ENCODE measurements around the gene CFTR.
A peak's percentile ranks its signal among the peaks of the same experiment; 100 is the strongest.
"Not testable (repeated sequence)": the region's sequence is repeated elsewhere in the genome, so short reads cannot be mapped to it uniquely, and the experiment has no call there.

Gene CFTR

GRCh38 chr7:117480055-117480362 is 184 bp downstream of the CFTR start:
- H3K9ac ChIP-seq (ENCODE audit: low read depth, low read length) = peak overlapping the region; percentile 81
- H3K9me3 ChIP-seq (ENCODE audit: control insufficient read depth, insufficient read depth, low read length) = no peaks in the 10 kb centered on the region; the same call in 1 of the 2 replicates
- H3K36me3 ChIP-seq (ENCODE audit: insufficient read depth, low read length) = no peaks in the 10 kb centered on the region

GRCh38 chr7:117480978-117481377 is 1.2 kb downstream of the CFTR start:
- Histone ChIP-seq H3K36me3 (ENCODE audit: insufficient read depth, low read length) (no peaks in the 10 kb centered on the region), H3K9ac (ENCODE audit: low read depth, low read length) (no peak overlapping the region), H3K4me1 (ENCODE audit: insufficient read depth, low read length) (peaks cover 14% of the 10 kb centered on the region), H3K9me3 (ENCODE audit: control insufficient read depth, insufficient read depth, low read length) (no peaks in the 10 kb centered on the region; the same call in 1 of the 2 replicates)

More at GRCh38 chr7:117480055-117480362, 184 bp downstream of the CFTR start:
- 0 out of 2 replicates have a peak, but pooled peaks cover 5% of the 10 kb centered on the region for H3K4me1 ChIP-seq (ENCODE audit: insufficient read depth, low read length)

- H3K4me1 ChIP-seq (ENCODE audit: insufficient read depth, low read length) = peaks cover 15% of the 10 kb centered on the region
- H3K9me3 ChIP-seq (ENCODE audit: control insufficient read depth, insufficient read depth, low read length) = no peaks in the 10 kb centered on the region
- no peaks in the 10 kb centered on the region for H3K36me3 ChIP-seq (ENCODE audit: insufficient read depth, low read length)
- H3K9ac ChIP-seq (ENCODE audit: low read depth, low read length) = no peak overlapping the region
Observed at GRCh38 chr7:117485118-117485620, 5.3 kb downstream of the CFTR start.

GRCh38 chr7:117489016-117489415 is 9.2 kb downstream of the CFTR start:
- Histone ChIP-seq H3K9me3 (ENCODE audit: control insufficient read depth, insufficient read depth, low read length) (no peaks in the 10 kb centered on the region), H3K36me3 (ENCODE audit: insufficient read depth, low read length) (no peaks in the 10 kb centered on the region), H3K4me1 (ENCODE audit: insufficient read depth, low read length) (peaks cover 15% of the 10 kb centered on the region), H3K9ac (ENCODE audit: low read depth, low read length) (no peak overlapping the region)

GRCh38 chr7:117489430-117489829 is 9.6 kb downstream of the CFTR start:
- no peaks in the 10 kb centered on the region for H3K9me3 ChIP-seq (ENCODE audit: control insufficient read depth, insufficient read depth, low read length)
- no peak overlapping the region for H3K9ac ChIP-seq (ENCODE audit: low read depth, low read length)
- no peaks in the 10 kb centered on the region for H3K36me3 ChIP-seq (ENCODE audit: insufficient read depth, low read length)
- H3K4me1 ChIP-seq (ENCODE audit: insufficient read depth, low read length) = peaks cover 15% of the 10 kb centered on the region

- Histone ChIP-seq H3K36me3 (ENCODE audit: insufficient read depth, low read length) (no peaks in the 10 kb centered on the region), H3K9me3 (ENCODE audit: control insufficient read depth, insufficient read depth, low read length) (no peaks in the 10 kb centered on the region), H3K4me1 (ENCODE audit: insufficient read depth, low read length) (peaks cover 15% of the 10 kb centered on the region), H3K9ac (ENCODE audit: low read depth, low read length) (no peak overlapping the region)
Observed at GRCh38 chr7:117489911-117490310, 10.1 kb downstream of the CFTR start.

GRCh38 chr7:117492649-117493048 is 12.8 kb downstream of the CFTR start:
- Histone ChIP-seq H3K9ac (ENCODE audit: low read depth, low read length) (no peak overlapping the region), H3K9me3 (ENCODE audit: control insufficient read depth, insufficient read depth, low read length) (no peaks in the 10 kb centered on the region), H3K36me3 (ENCODE audit: insufficient read depth, low read length) (no peaks in the 10 kb centered on the region), H3K4me1 (ENCODE audit: insufficient read depth, low read length) (no peaks in the 10 kb centered on the region)

GRCh38 chr7:117493460-117493859 is 13.6 kb downstream of the CFTR start:
- H3K9me3 ChIP-seq (ENCODE audit: control insufficient read depth, insufficient read depth, low read length) = no peaks in the 10 kb centered on the region

GRCh38 chr7:117495308-117495707 is 15.5 kb downstream of the CFTR start:
- Histone ChIP-seq H3K9me3 (ENCODE audit: control insufficient read depth, insufficient read depth, low read length) (no peaks in the 10 kb centered on the region), H3K9ac (ENCODE audit: low read depth, low read length) (no peak overlapping the region), H3K36me3 (ENCODE audit: insufficient read depth, low read length) (no peaks in the 10 kb centered on the region), H3K4me1 (ENCODE audit: insufficient read depth, low read length) (no peaks in the 10 kb centered on the region)

More at GRCh38 chr7:117493460-117493859, 13.6 kb downstream of the CFTR start:
- Histone ChIP-seq H3K36me3 (ENCODE audit: insufficient read depth, low read length) (no peaks in the 10 kb centered on the region), H3K4me1 (ENCODE audit: insufficient read depth, low read length) (no peaks in the 10 kb centered on the region), H3K9ac (ENCODE audit: low read depth, low read length) (no peak overlapping the region)

GRCh38 chr7:117502331-117502730 is 22.5 kb downstream of the CFTR start:
- Histone ChIP-seq H3K36me3 (ENCODE audit: insufficient read depth, low read length) (no peaks in the 10 kb centered on the region), H3K9me3 (ENCODE audit: control insufficient read depth, insufficient read depth, low read length) (no peaks in the 10 kb centered on the region), H3K9ac (ENCODE audit: low read depth, low read length) (no peak overlapping the region), H3K4me1 (ENCODE audit: insufficient read depth, low read length) (no peaks in the 10 kb centered on the region)

GRCh38 chr7:117505238-117505637 is 25.4 kb downstream of the CFTR start:
- Histone ChIP-seq H3K4me1 (ENCODE audit: insufficient read depth, low read length) (no peaks in the 10 kb centered on the region), H3K9me3 (ENCODE audit: control insufficient read depth, insufficient read depth, low read length) (no peaks in the 10 kb centered on the region), H3K9ac (ENCODE audit: low read depth, low read length) (no peak overlapping the region), H3K36me3 (ENCODE audit: insufficient read depth, low read length) (no peaks in the 10 kb centered on the region)

GRCh38 chr7:117508676-117509075 is 28.9 kb downstream of the CFTR start:
- no peak overlapping the region for H3K9ac ChIP-seq (ENCODE audit: low read depth, low read length)
- H3K4me1 ChIP-seq (ENCODE audit: insufficient read depth, low read length) = no peaks in the 10 kb centered on the region
- H3K9me3 ChIP-seq (ENCODE audit: control insufficient read depth, insufficient read depth, low read length) = no peaks in the 10 kb centered on the region
- no peaks in the 10 kb centered on the region for H3K36me3 ChIP-seq (ENCODE audit: insufficient read depth, low read length)

GRCh38 chr7:117517194-117517593 is 37.4 kb downstream of the CFTR start:
- not testable (repeated sequence) for H3K36me3 ChIP-seq (ENCODE audit: insufficient read depth, low read length); H3K9me3 ChIP-seq (ENCODE audit: control insufficient read depth, insufficient read depth, low read length); H3K4me1 ChIP-seq (ENCODE audit: insufficient read depth, low read length); H3K9ac ChIP-seq (ENCODE audit: low read depth, low read length)

GRCh38 chr7:117530390-117530789 is 50.6 kb downstream of the CFTR start:
- H3K36me3 ChIP-seq (ENCODE audit: insufficient read depth, low read length) = no peaks in the 10 kb centered on the region
- no peak overlapping the region for H3K9ac ChIP-seq (ENCODE audit: low read depth, low read length)
- no peaks in the 10 kb centered on the region for H3K4me1 ChIP-seq (ENCODE audit: insufficient read depth, low read length)
- H3K9me3 ChIP-seq (ENCODE audit: control insufficient read depth, insufficient read depth, low read length) = no peaks in the 10 kb centered on the region

GRCh38 chr7:117531595-117532244 is 51.9 kb downstream of the CFTR start:
- Histone ChIP-seq H3K9ac (ENCODE audit: low read depth, low read length) (no peak overlapping the region), H3K9me3 (ENCODE audit: control insufficient read depth, insufficient read depth, low read length) (no peaks in the 10 kb centered on the region), H3K4me1 (ENCODE audit: insufficient read depth, low read length) (no peaks in the 10 kb centered on the region), H3K36me3 (ENCODE audit: insufficient read depth, low read length) (no peaks in the 10 kb centered on the region)

Measured in ES-I3 (cell line).